H9 (cell line): ENCODE data around the gene EPPIN. TPM values are rescaled to one million over a fixed set of nuclear protein-coding genes. Genes with fewer than 3 reads are reported as not detected.
"Not testable (repeated sequence)": the region's sequence is repeated elsewhere in the genome, so short reads cannot be mapped to it uniquely, and the experiment has no call there.

Experiments
- DNase-seq: peaks from one replicate; pipeline ENCODE4 v3.0.0-alpha.2; 2017
- H2AFZ ChIP-seq: one replicate; pipeline ENCODE4 v1.6.1; 2013; ENCODE audit warnings: mild to moderate bottlenecking, low read length, control low read depth, moderate library complexity
- H2AK5ac ChIP-seq: 2 replicates; pipeline ENCODE4 v1.6.1; 2013; ENCODE audit warnings: low read length, control low read depth, mixed read lengths; ENCODE audit not compliant: insufficient read length
- H2BK120ac ChIP-seq: one replicate; pipeline ENCODE4 v1.6.1; 2013; ENCODE audit warnings: low read depth, mild to moderate bottlenecking, low read length, control low read depth, inconsistent platforms; ENCODE audit not compliant: poor library complexity, severe bottlenecking
- H2BK12ac ChIP-seq: 2 replicates; pipeline ENCODE4 v1.6.1; 2013; ENCODE audit warnings: low read length, control low read depth, mixed read lengths, low read depth; ENCODE audit not compliant: insufficient read length
- H2BK15ac ChIP-seq: 2 replicates; pipeline ENCODE4 v1.6.1; 2013; ENCODE audit warnings: low read depth, low read length, control low read depth
- H2BK20ac ChIP-seq: one replicate; pipeline ENCODE4 v1.6.1; 2013; ENCODE audit warnings: low read depth, mild to moderate bottlenecking, low read length, control low read depth, inconsistent platforms; ENCODE audit not compliant: poor library complexity, severe bottlenecking
- H2BK5ac ChIP-seq: 2 replicates; pipeline ENCODE4 v1.6.1; 2013; ENCODE audit warnings: low read length, control low read depth, mixed read lengths; ENCODE audit not compliant: insufficient read length
- H3K14ac ChIP-seq: 2 replicates; pipeline ENCODE4 v1.6.1; 2013; ENCODE audit warnings: low read length, control low read depth; ENCODE audit not compliant: insufficient read depth
- H3K18ac ChIP-seq: 2 replicates; pipeline ENCODE4 v1.6.1; 2013; ENCODE audit warnings: low read depth, mild to moderate bottlenecking, mixed read lengths, low read length, control low read depth; ENCODE audit not compliant: insufficient read length
- H3K23ac ChIP-seq: 2 replicates; pipeline ENCODE4 v1.6.1; 2013; ENCODE audit warnings: low read length, control low read depth, mixed read lengths, low read depth; ENCODE audit not compliant: insufficient read length
- H3K23me2 ChIP-seq: 2 replicates; pipeline ENCODE4 v1.6.1; 2013; ENCODE audit warnings: low read depth, mild to moderate bottlenecking, mixed read lengths, low read length, control low read depth; ENCODE audit not compliant: insufficient read length, poor library complexity, severe bottlenecking
- H3K27ac ChIP-seq: 2 replicates; pipeline ENCODE4 v1.5.1; 2013; ENCODE audit warnings: low read length, control low read depth, mixed read lengths, low read depth; ENCODE audit not compliant: insufficient read length
- H3K27me3 ChIP-seq: 2 replicates; pipeline ENCODE4 v1.6.1; 2013; ENCODE audit warnings: low read length, control low read depth, inconsistent platforms; ENCODE audit not compliant: insufficient read depth
- H3K4ac ChIP-seq: 2 replicates; pipeline ENCODE4 v1.6.1; 2013; ENCODE audit warnings: low read depth, mild to moderate bottlenecking, control low read depth, inconsistent platforms, low read length, moderate library complexity
- H3K4me1 ChIP-seq: 2 replicates; pipeline ENCODE4 v1.6.1; 2013; ENCODE audit warnings: low read length, control low read depth, inconsistent platforms; ENCODE audit not compliant: insufficient read depth
- H3K4me2 ChIP-seq: 2 replicates; pipeline ENCODE4 v1.6.1; 2013; ENCODE audit warnings: low read length, control low read depth, mixed read lengths; ENCODE audit not compliant: insufficient read length, insufficient read depth
- H3K56ac ChIP-seq: 2 replicates; pipeline ENCODE4 v1.6.1; 2013; ENCODE audit warnings: low read depth, mild to moderate bottlenecking, mixed read lengths, low read length, control low read depth; ENCODE audit not compliant: insufficient read length
- H3K79me1 ChIP-seq: 2 replicates; pipeline ENCODE4 v1.6.1; 2013; ENCODE audit warnings: low read depth, mild to moderate bottlenecking, moderate library complexity, low read length, control low read depth, inconsistent platforms; ENCODE audit not compliant: insufficient read depth, poor library complexity, severe bottlenecking
- H3K79me2 ChIP-seq: 2 replicates; pipeline ENCODE4 v1.6.1; 2013; ENCODE audit warnings: low read length, control low read depth, inconsistent platforms; ENCODE audit not compliant: insufficient read depth
- H3K9ac ChIP-seq: 2 replicates; pipeline ENCODE4 v1.6.1; 2013; ENCODE audit warnings: low read length, control low read depth, mixed read lengths; ENCODE audit not compliant: insufficient read length; ENCODE audit errors: extremely low read depth
- H3K9me3 ChIP-seq: one replicate; pipeline ENCODE4 v1.6.1; 2013; ENCODE audit warnings: low read depth, low read length, inconsistent platforms; ENCODE audit not compliant: control insufficient read depth
- H3T11ph ChIP-seq: one replicate; pipeline ENCODE4 v1.6.1; 2013; ENCODE audit warnings: mild to moderate bottlenecking, low read length, control low read depth, inconsistent platforms
- H4K20me1 ChIP-seq: one replicate; pipeline ENCODE4 v1.6.1; 2013; ENCODE audit not compliant: control insufficient read depth, insufficient read length, insufficient read depth
- H4K5ac ChIP-seq: 2 replicates; pipeline ENCODE4 v1.6.1; 2013; ENCODE audit warnings: low read depth, mild to moderate bottlenecking, mixed read lengths, low read length, control low read depth; ENCODE audit not compliant: insufficient read length
- H4K8ac ChIP-seq: replicated peaks from 2 replicates; pipeline ENCODE4 v1.6.1; 2013; ENCODE audit warnings: low read length, control low read depth, mixed read lengths, low read depth; ENCODE audit not compliant: insufficient read length
- H4K91ac ChIP-seq: 2 replicates; pipeline ENCODE4 v1.6.1; 2013; ENCODE audit warnings: low read depth, mild to moderate bottlenecking, moderate library complexity, mixed read lengths, low read length, control low read depth; ENCODE audit not compliant: insufficient read length
- H3K27ac Mint-ChIP-seq, 3 experiments: 2 replicates in 2 of 3; 3 replicates in 1 of 3; pipeline ENCODE4 v1.8.0; 2020 to 2021; ENCODE audit warnings: mixed read lengths in 3 of 3, mild to moderate bottlenecking in 1 of 3, moderate library complexity in 1 of 3
- H3K27me3 Mint-ChIP-seq: 2 replicates; pipeline ENCODE4 v1.8.0; 2021; ENCODE audit warnings: low read depth, mild to moderate bottlenecking, moderate library complexity, mixed read lengths
- H3K36me3 Mint-ChIP-seq, 3 experiments: 2 replicates in 2 of 3; 3 replicates in 1 of 3; pipeline ENCODE4 v1.8.0; 2020 to 2021; ENCODE audit warnings: low read depth in 3 of 3, mixed read lengths in 3 of 3; ENCODE audit not compliant: insufficient read depth in 1 of 3
- H3K4me1 Mint-ChIP-seq, 2 experiments: 2 replicates each; pipeline ENCODE4 v1.8.0; 2020; ENCODE audit warnings: mixed read lengths in 2 of 2
- H3K4me3 Mint-ChIP-seq, 2 experiments: 2 replicates in 1 of 2; 3 replicates in 1 of 2; pipeline ENCODE4 v1.8.0; 2020 to 2021; ENCODE audit warnings: mild to moderate bottlenecking in 2 of 2, mixed read lengths in 2 of 2, moderate library complexity in 1 of 2
- H3K9me3 Mint-ChIP-seq, 2 experiments: 2 replicates in 1 of 2; 3 replicates in 1 of 2; pipeline ENCODE4 v1.8.0; 2020; ENCODE audit warnings: mild to moderate bottlenecking in 2 of 2, mixed read lengths in 2 of 2, moderate library complexity in 1 of 2
- WGBS: extraction: QIAGEN DNeasy Blood & Tissue Kit; methylation state at CpG from one replicate; pipeline ENCODE4 v1.1.7; 2013; ENCODE audit warnings: missing lambda C conversion rate, low lambda C conversion rate, mixed read lengths; ENCODE audit not compliant: insufficient read length; ENCODE audit errors: extremely low coverage; 5-methylcytosine and 5-hydroxymethylcytosine counted together
- total RNA-seq: library from RNA; stranded (reverse); gene quantifications from 2 replicates; pipeline ENCODE4 v1.2.1, GENCODE V29; 2021

Gene EPPIN
- total RNA-seq, 1 experiment from 2014 or later, result not detected

GRCh38 chr20:45584294-45584693 lies 37.1 kb upstream of the EPPIN start:
- not testable (repeated sequence) for H3K18ac ChIP-seq, H3K27me3 ChIP-seq, H3K56ac ChIP-seq, H3K9me3 ChIP-seq, H4K20me1 ChIP-seq, H3K4me3 Mint-ChIP-seq, H3K4me1 ChIP-seq, H4K8ac ChIP-seq, H3K23me2 ChIP-seq, H2BK15ac ChIP-seq, H3K27me3 Mint-ChIP-seq, H3K27ac ChIP-seq, H3K14ac ChIP-seq, H4K91ac ChIP-seq, H3K9ac ChIP-seq, H3K9me3 Mint-ChIP-seq, H2BK12ac ChIP-seq, H2BK120ac ChIP-seq, H2AK5ac ChIP-seq, H3K23ac ChIP-seq, H3K4ac ChIP-seq, H3T11ph ChIP-seq, H2BK20ac ChIP-seq, H4K5ac ChIP-seq, H3K4me2 ChIP-seq, H3K27ac Mint-ChIP-seq, H3K79me2 ChIP-seq, H2AFZ ChIP-seq, H3K36me3 Mint-ChIP-seq, DNase-seq, H2BK5ac ChIP-seq, H3K79me1 ChIP-seq
- no CpG with 5 or more reads among the region's 5 CpGs for WGBS
- peaks cover 11 to 17% of the 10 kb centered on the region in 2 experiments for H3K4me1 Mint-ChIP-seq
